HepG2 (cell line): Measurements from ENCODE around the gene ZNF615. TPM values are rescaled to one million over a fixed set of nuclear protein-coding genes. Genes with fewer than 3 reads are reported as not detected.

Source experiments
- ATAC-seq: fragments of 200-7000 bp; cut with Tn5 transposase; 3 replicates; pipeline ENCODE4 v1.9.1; 2020; ENCODE audit warnings: mild to moderate bottlenecking, moderate library complexity
- Bru-seq: library from RNA; stranded (reverse); fragments of 400-500 nt; gene quantifications from one replicate; lab custom pipeline; 2021; lab: Mats Ljungman, UMichigan
- BruChase-seq, 2 experiments: library from RNA; stranded (reverse); fragments of 400-500 nt; gene quantifications; one replicate each; lab custom pipeline; 2021; lab: Mats Ljungman, UMichigan
- BruUV-seq: library from RNA; stranded (reverse); fragments of 400-500 nt; replicated peaks from 2 replicates; lab custom pipeline; 2021; lab: Mats Ljungman, UMichigan
- CTCF ChIA-PET: fragments of 300-600 bp; formaldehyde crosslinking; extraction: SDS; loops from one replicate; lab custom pipeline; 2021; ENCODE audit warnings: low total read pairs, inconsistent platforms, low intra/inter-chr PET ratio; lab: Yijun Ruan, JAX
- POLR2A ChIA-PET: fragments of 350-600 bp; sonication (Branson Sonifier 250); formaldehyde crosslinking; loops from one replicate; lab custom pipeline; 2020; ENCODE audit warnings: antibody characterized with exemption, inconsistent platforms; lab: Yijun Ruan, JAX
- DNase-seq: peaks from one replicate; pipeline ENCODE4 v3.0.0-alpha.2; 2015; ENCODE audit warnings: low spot score
- FAIRE-seq: peaks from 3 replicates; lab custom pipeline; 2011; peaks lifted over from hg19 to GRCh38; lab: Jason Lieb, UNC
- H2AFZ ChIP-seq: one replicate; pipeline ENCODE4 v1.6.1; 2011; ENCODE audit warnings: low read length, inconsistent platforms
- H3K27ac ChIP-seq: fragments of 300-600 bp; 3 replicates; pipeline ENCODE4 v1.8.0; 2011; ENCODE audit warnings: mixed run types, mild to moderate bottlenecking, mixed read lengths, low read length, inconsistent platforms; ENCODE audit not compliant: insufficient read depth; ENCODE audit errors: extremely low read length
- H3K27me3 ChIP-seq, 2 experiments: fragments of 200-600 bp in 1 of 2; 2 replicates in 1 of 2; 3 replicates in 1 of 2; pipeline versions ENCODE4 v1.6.0 to v1.8.0; 2011; ENCODE audit warnings: low read length in 2 of 2, mild to moderate bottlenecking in 2 of 2, moderate library complexity in 2 of 2, inconsistent platforms in 1 of 2; ENCODE audit not compliant: insufficient read depth in 2 of 2, control insufficient read depth in 1 of 2
- H3K36me3 ChIP-seq, 2 experiments: fragments of 200-600 bp in 1 of 2; replicated peaks in 1 of 2; 2 replicates in 1 of 2; 3 replicates in 1 of 2; pipeline versions ENCODE4 v1.5.1 to v1.8.0; 2011; ENCODE audit warnings: low read length in 2 of 2, inconsistent platforms in 1 of 2; ENCODE audit not compliant: insufficient read depth in 2 of 2, control insufficient read depth in 1 of 2
- H3K4me1 ChIP-seq: 2 replicates; pipeline ENCODE4 v1.5.1; 2012; ENCODE audit warnings: low read length, inconsistent platforms; ENCODE audit not compliant: insufficient read depth
- H3K4me2 ChIP-seq: 2 replicates; pipeline ENCODE4 v1.6.0; 2011; ENCODE audit warnings: low read depth, low read length, inconsistent platforms
- H3K4me3 ChIP-seq, 3 experiments: fragments of 200-600 bp in 1 of 3; sonication (generic), shearing (Covaris generic) in 1 of 3; replicated peaks in 1 of 3; 2 replicates each; pipeline ENCODE4 v1.5.1; 2011 to 2016; ENCODE audit warnings: low read length in 3 of 3, inconsistent platforms in 2 of 3, low read depth in 2 of 3, mild to moderate bottlenecking in 2 of 3, control low read depth in 1 of 3, mixed read lengths in 1 of 3; ENCODE audit not compliant: insufficient read depth in 1 of 3
- H3K79me2 ChIP-seq: one replicate; pipeline ENCODE4 v1.6.1; 2011; ENCODE audit warnings: low read length, inconsistent platforms; ENCODE audit not compliant: insufficient read depth
- H3K9ac ChIP-seq: 2 replicates; pipeline ENCODE4 v1.6.0; 2011; ENCODE audit warnings: mild to moderate bottlenecking, low read depth, low read length, inconsistent platforms; ENCODE audit not compliant: insufficient read depth
- H3K9me3 ChIP-seq: 2 replicates; pipeline ENCODE4 v1.5.1; 2012; ENCODE audit warnings: mild to moderate bottlenecking, low read length
- H4K20me1 ChIP-seq: 2 replicates; pipeline ENCODE4 v1.6.0; 2011; ENCODE audit warnings: inconsistent platforms, mild to moderate bottlenecking, low read length, moderate library complexity; ENCODE audit not compliant: insufficient read depth
- ASH2L ChIP-seq: fragments of 300-600, 200-600 bp; sonication (generic); IDR thresholded peaks from 2 replicates; pipeline ENCODE4 v1.7.0; 2017; ENCODE audit warnings: low read depth, mild to moderate bottlenecking, moderate library complexity, mixed read lengths, low read length; ENCODE audit not compliant: insufficient read length
- SAFB2 ChIP-seq: sonication (generic); formaldehyde crosslinking; IDR thresholded peaks from 2 replicates; pipeline ENCODE4 v1.5.1; 2020; ENCODE audit warnings: missing genetic modification reagents, low read depth, mild to moderate bottlenecking, borderline replicate concordance
- WIZ ChIP-seq: sonication (generic); formaldehyde crosslinking; IDR thresholded peaks from 2 replicates; pipeline ENCODE4 v1.5.1; 2020; ENCODE audit warnings: mild to moderate bottlenecking, missing genetic modification reagents
- WGBS: methylation state at CpG from one replicate; pipeline ENCODE4 v1.1.6; 2017; ENCODE audit warnings: low lambda C conversion rate; 5-methylcytosine and 5-hydroxymethylcytosine counted together
- in situ Hi-C: cut with HindIII; loops from 2 replicates; pipeline ENCODE4 v1.10.0; 2017; ENCODE audit warnings: low pct_unique_long_range_greater_than_20kb; ENCODE audit not compliant: extremely low pct_ligation_motif_present
- intact Hi-C: fragments of 100-400 bp; cut with micrococcal nuclease; formaldehyde crosslinking; loops from one replicate; pipeline ENCODE4 v1.10.0; 2022; ENCODE audit not compliant: unreplicated experiment
- long read RNA-seq, 2 experiments: library from RNA in 1 of 2; library from polyadenylated mRNA in 1 of 2; stranded (forward) in 1 of 2; unstranded in 1 of 2; transcript quantifications; one replicate each; pipeline ENCODE4 v2.0.0, GENCODE V29; 2019 to 2022
- polyA minus RNA-seq, 3 experiments: library from RNA; depleted of rRNA, polyadenylated mRNA; stranded (reverse); fragments of >200 nt; gene quantifications; 2 replicates each; pipeline ENCODE4 v1.2.3, GENCODE V29; 2011; ENCODE audit warnings: low replicate concordance in 1 of 3
- polyA plus RNA-seq, 8 experiments: library from polyadenylated mRNA; depleted of rRNA in 3 of 8; stranded (reverse) in 7 of 8; unstranded in 1 of 8; fragments of >200 nt; fragmentation: Illumina TruSeq in 4 of 8; extraction: Trizol in 4 of 8; gene quantifications; 2 replicates each; pipeline versions ENCODE4 v1.2.1 to v1.2.3, GENCODE V29; 2011 to 2016; ENCODE audit warnings: low read depth in 4 of 8, missing spikeins in 1 of 8, mixed read lengths in 1 of 8; ENCODE audit not compliant: insufficient read depth in 1 of 8
- total RNA-seq, 5 experiments: library from RNA; depleted of rRNA; stranded (reverse); fragments of >200 nt; fragmentation: Illumina TruSeq; extraction: Trizol; gene quantifications; 2 replicates each; pipeline ENCODE4 v1.2.3, GENCODE V29; 2016; ENCODE audit warnings: low read depth in 1 of 5
- TF ChIP-seq, protein P1 (sequence below): sonication (generic); formaldehyde crosslinking; IDR thresholded peaks from 2 replicates; pipeline ENCODE4 v1.8.0; 2023; ENCODE audit warnings: mild to moderate bottlenecking, missing genetic modification reagents
- TF ChIP-seq, protein P2 (sequence below): sonication (generic); formaldehyde crosslinking; IDR thresholded peaks from 2 replicates; pipeline ENCODE4 v1.4.0; 2020; ENCODE audit warnings: missing genetic modification reagents, borderline replicate concordance
- TF ChIP-seq, protein P3 (sequence below): sonication (generic); formaldehyde crosslinking; IDR thresholded peaks from 2 replicates; pipeline ENCODE4 v1.5.0; 2020; ENCODE audit warnings: missing genetic modification reagents, mild to moderate bottlenecking, borderline replicate concordance
- TF ChIP-seq, protein P4 (sequence below): sonication (generic); formaldehyde crosslinking; IDR thresholded peaks from 2 replicates; pipeline ENCODE4 v1.4.0; 2020; ENCODE audit warnings: missing genetic modification reagents

The ZNF615 gene
- total RNA-seq (2016; rRNA removed; fragmentation: Illumina TruSeq; extraction: Trizol) (7.8 and 13.9 TPM in 2 replicates), polyA plus RNA-seq (2011; rRNA removed) (5.1 and 5.2 TPM in 2 replicates), polyA minus RNA-seq (2011; rRNA and poly(A)+ RNA removed; ENCODE audit: low replicate concordance) (5.1 and 7.0 TPM in 2 replicates), Bru-seq, nascent RNA (percentile 64 among the genes with signal in this experiment), BruChase-seq, experiment 1, labeled RNA remaining after a 6-hour chase (percentile 65 among the genes with signal in this experiment), BruChase-seq, experiment 2, labeled RNA remaining after a 2-hour chase (percentile 68 among the genes with signal in this experiment)
- 1.2 and 1.9 TPM in 2 replicates for total RNA-seq (2016; cell fraction: cytosol; rRNA removed; fragmentation: Illumina TruSeq; extraction: Trizol; ENCODE audit: low read depth)
- 8.6 and 12.8 TPM in 2 replicates for total RNA-seq (2016; cell fraction: insoluble cytoplasmic fraction; rRNA removed; fragmentation: Illumina TruSeq; extraction: Trizol)
- total RNA-seq (2016; cell fraction: membrane; rRNA removed; fragmentation: Illumina TruSeq; extraction: Trizol) = 4.1 and 4.7 TPM in 2 replicates
- total RNA-seq (2016; cell fraction: nucleus; rRNA removed; fragmentation: Illumina TruSeq; extraction: Trizol) = 7.5 and 10.2 TPM in 2 replicates
- 2.1 and 3.2 TPM in 2 replicates for polyA plus RNA-seq (2011; cell fraction: cytosol; rRNA removed)
- 4.5 and 8.3 TPM in 2 replicates for polyA plus RNA-seq (2011; cell fraction: nucleus; rRNA removed)
- 6.5 and 6.9 TPM in 2 replicates for polyA plus RNA-seq (2012)
- polyA plus RNA-seq (2016; cell fraction: cytosol; fragmentation: Illumina TruSeq; extraction: Trizol; ENCODE audit: low read depth) = 0.46 and 0.55 TPM in 2 replicates
- 6.9 and 7.6 TPM in 2 replicates for polyA plus RNA-seq (2016; cell fraction: insoluble cytoplasmic fraction; fragmentation: Illumina TruSeq; extraction: Trizol; ENCODE audit: low read depth)
- polyA plus RNA-seq (2016; cell fraction: membrane; fragmentation: Illumina TruSeq; extraction: Trizol; ENCODE audit: low read depth) = 0.94 and 1.3 TPM in 2 replicates
- 9.7 and 9.8 TPM in 2 replicates for polyA plus RNA-seq (2016; cell fraction: nucleus; fragmentation: Illumina TruSeq; extraction: Trizol; ENCODE audit: insufficient read depth, low read depth)
- 5.5 and 7.0 TPM in 2 replicates for polyA minus RNA-seq (2011; cell fraction: cytosol; rRNA and poly(A)+ RNA removed)
- 16.0 and 28.8 TPM in 2 replicates for polyA minus RNA-seq (2011; cell fraction: nucleus; rRNA and poly(A)+ RNA removed)
- long read RNA-seq, experiment 1 = 0 reads
- long read RNA-seq, experiment 2, partial matches to known transcripts = 0 of 3 reads
- long read RNA-seq, experiment 2, other reads (novel, unspliced or antisense) = 3 of 3 reads

DNA sequence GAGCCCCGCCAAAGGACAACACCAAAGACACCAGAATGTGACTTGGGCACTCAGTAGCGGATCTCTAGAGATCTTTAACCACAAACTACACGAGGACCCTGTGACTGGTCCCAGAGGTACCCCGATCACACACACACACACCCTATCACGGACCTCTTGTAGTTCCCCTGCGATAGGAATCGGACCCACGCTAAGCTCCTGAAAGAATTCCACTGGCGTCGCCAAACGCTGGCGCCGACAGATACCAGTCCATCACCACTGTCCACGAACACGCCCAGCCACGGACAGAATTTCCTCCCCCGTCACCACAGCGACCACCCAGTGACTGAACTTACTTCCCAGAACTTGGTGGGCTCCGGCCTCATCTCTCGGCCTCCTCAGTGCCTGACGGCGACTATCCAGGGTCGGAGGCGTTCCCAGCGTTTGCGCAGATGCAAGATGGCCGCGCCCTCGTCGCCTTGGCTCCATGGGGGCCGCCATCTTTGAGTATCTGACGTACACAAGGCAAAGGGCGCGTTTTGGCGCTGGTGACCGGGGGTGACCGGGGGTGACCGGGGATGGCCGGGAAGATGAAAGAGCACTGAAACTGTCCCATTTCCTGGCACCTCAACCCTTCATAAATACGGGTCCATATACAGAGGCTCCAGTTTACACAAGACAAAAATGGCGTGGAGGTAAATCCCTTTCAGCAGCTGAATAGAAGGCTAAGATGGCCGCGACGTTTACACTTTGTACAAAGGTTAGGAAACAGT is at the start of gene ZNF615:
ZNF615 (minus strand) TSS at position 406 of the 752 bp plus-strand sequence. CDS start 4,500 bp downstream, outside the sequence.
- peaks cover 12% of the 10 kb centered on the region; the same call in 1 of the 2 replicates for H3K9me3 ChIP-seq
- no peaks in the 10 kb centered on the region; a peak in 1 of 5 replicates for H3K27me3 ChIP-seq
- POLR2A ChIA-PET = interaction anchor here (1.0 to 2.6 kb wide), 5 partner anchors 12 to 41 kb away, joined by 3 to 6 read pairs (median 3); no protein-coding TSS in a partner anchor
- H2AFZ ChIP-seq = peak within 1 kb of the TSS; percentile 97
- FAIRE-seq = no peak
- 1% methylated on average over 37 of the region's 44 CpGs for WGBS
- CTCF ChIA-PET = no interaction called here
- H3K4me3 ChIP-seq = peak within 1 kb of the TSS; percentile 67 to 100 (median 91)
- peak within 1 kb of the TSS; percentile 81 for H3K4me2 ChIP-seq
- in situ Hi-C loops = no loop called here
- DNase-seq = peak; percentile 76
- ATAC-seq = peak; percentile 96
- intact Hi-C loops = loop anchor here (10.0 kb wide), 1 partner anchor 83 kb away; the partner anchor contains the start of gene ZNF613
- H3K9ac ChIP-seq = peak within 1 kb of the TSS; percentile 77
- peak within 1 kb of the TSS; percentile 70 for H3K27ac ChIP-seq
- peaks cover 29% of the 10 kb centered on the region for H3K79me2 ChIP-seq
- peaks cover 18% of the 10 kb centered on the region for H3K4me1 ChIP-seq
- H3K36me3 ChIP-seq = peaks cover 3 to 14% of the 10 kb centered on the region in 2 experiments; a peak in 3 of 5 replicates
- no TSS peak for BruUV-seq
- H4K20me1 ChIP-seq = no peaks in the 10 kb centered on the region
- TF ChIP-seq WIZ (CRISPR knock-in tag) (no peak), ASH2L (peak; percentile 82), SAFB2 (CRISPR knock-in tag) (no peak)
- TF ChIP-seq, protein P1, sequence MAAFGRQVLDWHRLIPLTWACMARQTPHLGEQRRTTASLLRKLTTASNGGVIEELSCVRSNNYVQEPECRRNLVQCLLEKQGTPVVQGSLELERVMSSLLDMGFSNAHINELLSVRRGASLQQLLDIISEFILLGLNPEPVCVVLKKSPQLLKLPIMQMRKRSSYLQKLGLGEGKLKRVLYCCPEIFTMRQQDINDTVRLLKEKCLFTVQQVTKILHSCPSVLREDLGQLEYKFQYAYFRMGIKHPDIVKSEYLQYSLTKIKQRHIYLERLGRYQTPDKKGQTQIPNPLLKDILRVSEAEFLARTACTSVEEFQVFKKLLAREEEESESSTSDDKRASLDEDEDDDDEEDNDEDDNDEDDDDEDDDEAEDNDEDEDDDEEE (CRISPR knock-in tag) = no peak
- TF ChIP-seq, protein P2, sequence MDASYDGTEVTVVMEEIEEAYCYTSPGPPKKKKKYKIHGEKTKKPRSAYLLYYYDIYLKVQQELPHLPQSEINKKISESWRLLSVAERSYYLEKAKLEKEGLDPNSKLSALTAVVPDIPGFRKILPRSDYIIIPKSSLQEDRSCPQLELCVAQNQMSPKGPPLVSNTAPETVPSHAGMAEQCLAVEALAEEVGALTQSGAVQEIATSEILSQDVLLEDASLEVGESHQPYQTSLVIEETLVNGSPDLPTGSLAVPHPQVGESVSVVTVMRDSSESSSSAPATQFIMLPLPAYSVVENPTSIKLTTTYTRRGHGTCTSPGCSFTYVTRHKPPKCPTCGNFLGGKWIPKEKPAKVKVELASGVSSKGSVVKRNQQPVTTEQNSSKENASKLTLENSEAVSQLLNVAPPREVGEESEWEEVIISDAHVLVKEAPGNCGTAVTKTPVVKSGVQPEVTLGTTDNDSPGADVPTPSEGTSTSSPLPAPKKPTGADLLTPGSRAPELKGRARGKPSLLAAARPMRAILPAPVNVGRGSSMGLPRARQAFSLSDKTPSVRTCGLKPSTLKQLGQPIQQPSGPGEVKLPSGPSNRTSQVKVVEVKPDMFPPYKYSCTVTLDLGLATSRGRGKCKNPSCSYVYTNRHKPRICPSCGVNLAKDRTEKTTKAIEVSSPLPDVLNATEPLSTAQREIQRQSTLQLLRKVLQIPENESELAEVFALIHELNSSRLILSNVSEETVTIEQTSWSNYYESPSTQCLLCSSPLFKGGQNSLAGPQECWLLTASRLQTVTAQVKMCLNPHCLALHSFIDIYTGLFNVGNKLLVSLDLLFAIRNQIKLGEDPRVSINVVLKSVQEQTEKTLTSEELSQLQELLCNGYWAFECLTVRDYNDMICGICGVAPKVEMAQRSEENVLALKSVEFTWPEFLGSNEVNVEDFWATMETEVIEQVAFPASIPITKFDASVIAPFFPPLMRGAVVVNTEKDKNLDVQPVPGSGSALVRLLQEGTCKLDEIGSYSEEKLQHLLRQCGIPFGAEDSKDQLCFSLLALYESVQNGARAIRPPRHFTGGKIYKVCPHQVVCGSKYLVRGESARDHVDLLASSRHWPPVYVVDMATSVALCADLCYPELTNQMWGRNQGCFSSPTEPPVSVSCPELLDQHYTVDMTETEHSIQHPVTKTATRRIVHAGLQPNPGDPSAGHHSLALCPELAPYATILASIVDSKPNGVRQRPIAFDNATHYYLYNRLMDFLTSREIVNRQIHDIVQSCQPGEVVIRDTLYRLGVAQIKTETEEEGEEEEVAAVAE = no peak
- TF ChIP-seq, protein P3, sequence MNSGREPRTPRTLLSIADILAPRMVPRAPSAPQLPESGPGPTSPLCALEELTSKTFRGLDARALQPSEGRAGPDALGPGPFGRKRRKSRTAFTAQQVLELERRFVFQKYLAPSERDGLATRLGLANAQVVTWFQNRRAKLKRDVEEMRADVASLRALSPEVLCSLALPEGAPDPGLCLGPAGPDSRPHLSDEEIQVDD (CRISPR knock-in tag) = no peak
- TF ChIP-seq, protein P4, sequence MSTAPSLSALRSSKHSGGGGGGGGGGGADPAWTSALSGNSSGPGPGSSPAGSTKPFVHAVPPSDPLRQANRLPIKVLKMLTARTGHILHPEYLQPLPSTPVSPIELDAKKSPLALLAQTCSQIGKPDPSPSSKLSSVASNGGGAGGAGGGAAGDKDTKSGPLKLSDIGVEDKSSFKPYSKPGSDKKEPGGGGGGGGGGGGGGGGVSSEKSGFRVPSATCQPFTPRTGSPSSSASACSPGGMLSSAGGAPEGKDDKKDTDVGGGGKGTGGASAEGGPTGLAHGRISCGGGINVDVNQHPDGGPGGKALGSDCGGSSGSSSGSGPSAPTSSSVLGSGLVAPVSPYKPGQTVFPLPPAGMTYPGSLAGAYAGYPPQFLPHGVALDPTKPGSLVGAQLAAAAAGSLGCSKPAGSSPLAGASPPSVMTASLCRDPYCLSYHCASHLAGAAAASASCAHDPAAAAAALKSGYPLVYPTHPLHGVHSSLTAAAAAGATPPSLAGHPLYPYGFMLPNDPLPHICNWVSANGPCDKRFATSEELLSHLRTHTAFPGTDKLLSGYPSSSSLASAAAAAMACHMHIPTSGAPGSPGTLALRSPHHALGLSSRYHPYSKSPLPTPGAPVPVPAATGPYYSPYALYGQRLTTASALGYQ (CRISPR knock-in tag) = no peak
